HUES64 (cell line): ENCODE data around the gene CEP112.
A peak's percentile ranks its signal among the peaks of the same experiment; 100 is the strongest.

Experiments
- H3K27ac ChIP-seq: 2 replicates; pipeline ENCODE4 v1.7.0; 2013; ENCODE audit warnings: low read depth, low read length, inconsistent platforms
- H3K27me3 ChIP-seq: 2 replicates; pipeline ENCODE4 v1.6.1; 2013; ENCODE audit warnings: mild to moderate bottlenecking, low read length; ENCODE audit not compliant: insufficient read depth
- H3K36me3 ChIP-seq: 2 replicates; pipeline ENCODE4 v1.6.1; 2013; ENCODE audit warnings: mild to moderate bottlenecking, low read length; ENCODE audit not compliant: insufficient read depth
- H3K4me1 ChIP-seq: 2 replicates; pipeline ENCODE4 v1.6.1; 2013; ENCODE audit warnings: mild to moderate bottlenecking, low read length, moderate library complexity; ENCODE audit not compliant: insufficient read depth
- H3K4me3 ChIP-seq: 2 replicates; pipeline ENCODE4 v1.5.1; 2013; ENCODE audit warnings: mild to moderate bottlenecking, low read length, moderate library complexity
- H3K9ac ChIP-seq: 2 replicates; pipeline ENCODE4 v1.6.1; 2013; ENCODE audit warnings: mild to moderate bottlenecking, low read depth, low read length
- H3K9me3 ChIP-seq: 2 replicates; pipeline ENCODE4 v1.6.1; 2013; ENCODE audit warnings: low read depth, low read length; ENCODE audit not compliant: insufficient read depth
- WGBS: fragments of 150-250, 120-280 bp; methylation state at CpG from one replicate; pipeline ENCODE4 v1.1.7; 2013; ENCODE audit warnings: missing lambda C conversion rate; 5-methylcytosine and 5-hydroxymethylcytosine counted together

Gene CEP112

GRCh38 chr17:65609286-65609685 is 582.6 kb downstream of the CEP112 start:
- Histone ChIP-seq H3K36me3 (no peaks in the 10 kb centered on the region), H3K27ac (no peak overlapping the region), H3K4me3 (no peak overlapping the region), H3K27me3 (no peaks in the 10 kb centered on the region), H3K9me3 (no peaks in the 10 kb centered on the region), H3K9ac (no peak overlapping the region), H3K4me1 (no peaks in the 10 kb centered on the region)
- WGBS, result 86% methylated on average over 2 of the region's 2 CpGs

DNA sequence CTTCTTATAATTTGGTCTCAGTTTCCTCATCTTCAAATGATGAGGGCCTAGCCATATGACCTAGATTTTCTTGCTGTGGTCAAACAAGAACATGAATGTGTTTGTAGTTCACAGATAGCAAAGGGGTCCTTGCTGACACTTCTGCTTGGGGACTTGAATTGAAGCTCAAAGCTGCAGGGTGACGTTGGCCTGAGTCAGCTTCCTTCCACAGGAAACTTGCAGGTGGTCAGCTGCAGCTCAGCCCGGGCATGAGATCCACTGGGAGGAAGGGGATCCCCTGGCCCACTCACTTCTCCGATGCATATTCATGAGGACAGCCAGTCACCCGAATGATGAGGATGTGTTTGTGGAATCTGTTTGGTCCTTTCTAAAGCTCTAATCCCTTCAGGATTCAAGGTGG is 587.9 kb downstream of the CEP112 start:
- H3K36me3 ChIP-seq, result no peaks in the 10 kb centered on the region
- H3K4me1 ChIP-seq, result peaks cover 6% of the 10 kb centered on the region; the same call in 1 of the 2 replicates
- no peaks in the 10 kb centered on the region for H3K27me3 ChIP-seq
- no peak overlapping the region for H3K4me3 ChIP-seq
- H3K27ac ChIP-seq, result no peak overlapping the region
- H3K9ac ChIP-seq, result no peak overlapping the region
- 67% methylated on average over 4 of the region's 4 CpGs for WGBS
- no peaks in the 10 kb centered on the region for H3K9me3 ChIP-seq

DNA sequence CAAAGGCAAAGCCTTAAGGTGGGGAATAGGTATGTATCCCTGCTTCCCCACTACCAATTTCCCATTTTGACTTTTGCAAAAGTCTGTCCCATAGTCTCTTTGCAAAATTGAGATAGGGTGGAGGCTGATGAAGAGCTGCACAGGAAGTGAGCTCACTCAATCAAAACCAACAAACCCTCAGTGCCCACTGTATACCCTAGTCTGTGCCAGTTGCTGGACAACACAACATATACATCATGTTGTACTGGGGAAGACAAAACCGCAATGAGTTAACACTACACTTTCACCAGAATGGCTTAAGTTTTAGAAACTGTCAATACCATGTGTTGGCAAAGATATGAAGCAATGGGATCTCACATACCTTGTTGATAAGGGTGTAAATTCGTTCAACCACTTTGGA is 590.1 kb downstream of the CEP112 start:
- no peak overlapping the region for H3K9ac ChIP-seq
- H3K36me3 ChIP-seq, result no peaks in the 10 kb centered on the region
- H3K4me1 ChIP-seq, result peaks cover 6% of the 10 kb centered on the region; the same call in 1 of the 2 replicates
- 89% methylated on average over 2 of the region's 2 CpGs for WGBS
- H3K27me3 ChIP-seq, result no peaks in the 10 kb centered on the region
- H3K9me3 ChIP-seq, result no peaks in the 10 kb centered on the region
- no peak overlapping the region for H3K4me3 ChIP-seq
- no peak overlapping the region for H3K27ac ChIP-seq

GRCh38 chr17:65601145-65601544 is 590.8 kb downstream of the CEP112 start:
- no peak overlapping the region for H3K9ac ChIP-seq
- no peaks in the 10 kb centered on the region for H3K9me3 ChIP-seq
- H3K27me3 ChIP-seq, result no peaks in the 10 kb centered on the region
- WGBS, result 89% methylated on average over 1 of the region's 1 CpG
- H3K4me3 ChIP-seq, result no peak overlapping the region
- H3K27ac ChIP-seq, result no peak overlapping the region
- no peaks in the 10 kb centered on the region for H3K36me3 ChIP-seq
- peaks cover 6% of the 10 kb centered on the region; the same call in 1 of the 2 replicates for H3K4me1 ChIP-seq

GRCh38 chr17:65600518-65600917 is 591.4 kb downstream of the CEP112 start:
- no peaks in the 10 kb centered on the region for H3K27me3 ChIP-seq
- H3K27ac ChIP-seq, result no peak overlapping the region
- peaks cover 6% of the 10 kb centered on the region; the same call in 1 of the 2 replicates for H3K4me1 ChIP-seq
- H3K9me3 ChIP-seq, result no peaks in the 10 kb centered on the region
- H3K36me3 ChIP-seq, result no peaks in the 10 kb centered on the region
- H3K9ac ChIP-seq, result no peak overlapping the region
- H3K4me3 ChIP-seq, result no peak overlapping the region
- 59% methylated on average over 1 of the region's 1 CpG for WGBS

DNA sequence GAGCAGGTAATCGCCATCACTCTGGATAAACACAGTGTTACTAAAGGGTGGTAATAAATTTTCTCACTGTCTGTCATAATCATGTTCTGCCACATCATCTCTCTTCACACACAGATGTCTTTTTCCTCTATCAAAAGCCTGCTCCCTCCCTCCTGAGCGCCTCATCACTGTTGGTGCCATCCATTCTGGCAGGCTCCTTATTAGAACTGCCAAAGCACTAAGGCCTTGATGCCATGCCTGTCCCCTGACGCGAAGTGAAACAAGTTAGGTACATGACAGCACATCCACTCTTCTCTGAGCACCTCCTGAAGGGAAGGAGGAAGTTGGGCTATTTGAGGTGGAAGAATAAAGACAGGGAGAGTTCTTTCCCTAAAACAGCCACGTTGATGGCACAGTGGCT is 592.3 kb downstream of the CEP112 start:
- Histone ChIP-seq H3K27me3 (no peaks in the 10 kb centered on the region), H3K27ac (no peak overlapping the region), H3K9ac (no peak overlapping the region), H3K4me3 (no peak overlapping the region), H3K36me3 (no peaks in the 10 kb centered on the region), H3K4me1 (peaks cover 10% of the 10 kb centered on the region), H3K9me3 (no peaks in the 10 kb centered on the region)
- 74% methylated on average over 5 of the region's 5 CpGs for WGBS

GRCh38 chr17:65598746-65599145 is 593.2 kb downstream of the CEP112 start:
- WGBS, result 100% methylated on average over 1 of the region's 1 CpG
- H3K9me3 ChIP-seq, result no peaks in the 10 kb centered on the region
- peaks cover 19% of the 10 kb centered on the region for H3K4me1 ChIP-seq
- no peak overlapping the region for H3K9ac ChIP-seq
- no peaks in the 10 kb centered on the region for H3K27me3 ChIP-seq
- H3K4me3 ChIP-seq, result no peak overlapping the region
- H3K27ac ChIP-seq, result no peak overlapping the region
- H3K36me3 ChIP-seq, result no peaks in the 10 kb centered on the region

DNA sequence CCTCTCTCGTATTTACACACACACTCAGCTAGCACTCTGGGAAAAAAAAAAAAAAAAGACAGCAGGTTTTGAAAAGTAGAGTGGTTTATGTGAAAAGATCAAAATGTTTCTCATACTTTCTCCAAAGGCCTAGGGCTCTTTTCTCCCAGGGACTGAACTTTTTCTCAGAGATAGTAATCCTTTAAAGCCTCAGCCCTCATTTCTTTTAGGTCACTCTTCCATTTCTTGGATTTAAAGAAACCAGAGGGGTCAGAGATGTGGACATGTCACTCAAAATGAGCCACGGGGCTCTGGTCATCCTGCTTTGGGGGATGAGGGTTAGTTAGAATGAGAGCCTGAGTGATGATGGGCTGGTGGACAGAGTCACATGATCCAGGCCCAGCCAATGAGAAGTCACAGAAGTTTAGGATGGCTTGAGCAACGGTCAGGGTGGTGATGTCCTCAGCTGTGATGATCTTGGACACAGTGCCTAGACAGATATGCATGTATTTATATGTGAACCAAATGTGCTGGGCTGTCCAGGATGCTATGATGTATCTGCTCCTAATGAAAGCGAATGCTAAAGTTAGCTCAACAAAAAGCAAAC is 596.8 kb downstream of the CEP112 start:
- H3K9me3 ChIP-seq, result no peaks in the 10 kb centered on the region
- H3K4me1 ChIP-seq, result peaks cover 32% of the 10 kb centered on the region
- no peak overlapping the region for H3K9ac ChIP-seq
- no peaks in the 10 kb centered on the region for H3K36me3 ChIP-seq
- no peak overlapping the region for H3K4me3 ChIP-seq
- H3K27ac ChIP-seq, result no peak overlapping the region; the same call in 1 of the 2 replicates
- WGBS, result 82% methylated on average over 3 of the region's 4 CpGs
- H3K27me3 ChIP-seq, result no peaks in the 10 kb centered on the region

DNA sequence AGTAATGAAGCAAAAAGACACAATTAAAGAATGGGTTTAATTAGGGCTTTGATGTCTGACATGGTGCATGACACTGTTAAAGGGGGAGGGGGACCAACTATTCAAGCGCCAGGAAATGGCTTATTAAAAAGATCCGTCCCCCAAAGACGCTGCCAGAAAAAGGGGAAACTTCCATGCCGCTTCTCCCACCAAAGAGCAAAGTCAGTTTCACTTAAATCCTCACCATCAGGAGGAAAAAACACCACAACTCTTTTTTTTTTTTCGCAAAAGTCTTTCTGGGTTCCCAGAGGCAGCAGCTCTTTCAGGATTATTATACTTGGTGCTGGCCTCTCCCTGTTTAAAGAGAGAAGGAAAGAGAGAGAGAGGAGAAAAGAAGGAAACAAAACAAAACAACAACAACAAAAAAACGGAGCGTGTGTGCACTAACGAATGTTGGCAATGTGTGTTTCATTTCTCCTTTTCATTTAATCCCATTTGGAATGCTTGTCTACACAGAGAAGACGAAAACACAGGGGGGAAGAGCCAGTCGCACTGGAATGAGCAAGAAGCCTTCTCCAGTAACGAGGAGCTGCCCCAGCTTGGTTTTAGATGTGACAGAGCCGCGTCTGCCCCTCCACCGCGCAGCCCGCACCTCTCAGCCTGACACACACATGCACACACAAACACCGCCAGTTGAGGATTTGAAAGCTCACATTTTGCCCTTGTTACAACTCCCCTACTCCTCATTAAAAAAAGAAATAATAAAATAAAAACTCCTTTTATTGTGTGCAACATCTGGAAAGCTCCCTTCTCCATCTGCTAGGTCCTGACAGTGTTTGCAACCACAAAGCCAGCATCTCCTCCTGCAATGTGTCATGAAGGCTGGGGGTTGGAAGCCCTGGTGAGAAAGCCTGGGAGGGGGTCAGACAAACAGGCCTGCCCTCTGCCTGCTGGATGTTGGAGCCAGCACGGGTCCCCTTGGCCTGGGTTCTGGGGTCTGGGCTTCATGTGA is 597.8 kb downstream of the CEP112 start:
- H3K36me3 ChIP-seq, result no peaks in the 10 kb centered on the region
- peaks cover 32% of the 10 kb centered on the region for H3K4me1 ChIP-seq
- H3K9ac ChIP-seq, result peak overlapping the region; percentile 9; the same call in 1 of the 2 replicates
- peak overlapping the region; percentile 23 for H3K4me3 ChIP-seq
- H3K27ac ChIP-seq, result peak overlapping the region; percentile 64
- 5% methylated on average over 16 of the region's 18 CpGs for WGBS
- H3K9me3 ChIP-seq, result no peaks in the 10 kb centered on the region
- H3K27me3 ChIP-seq, result no peaks in the 10 kb centered on the region

- Histone ChIP-seq H3K4me1 (peaks cover 32% of the 10 kb centered on the region), H3K9me3 (no peaks in the 10 kb centered on the region), H3K9ac (no peak overlapping the region), H3K4me3 (peak overlapping the region; percentile 23), H3K36me3 (no peaks in the 10 kb centered on the region), H3K27me3 (no peaks in the 10 kb centered on the region), H3K27ac (peak overlapping the region; percentile 64)
- WGBS, result 14% methylated on average over 17 of the region's 19 CpGs
Measured at GRCh38 chr17:65593092-65593854, 598.7 kb downstream of the CEP112 start.
